Measurements from ENCODE around the gene RRAD. TPM values are rescaled to one million over a fixed set of nuclear protein-coding genes. Genes with fewer than 3 reads are reported as not detected.

RRAD gene
- total RNA-seq, 2 donors from 2014 or later = 8.3 TPM; not detected in 1

DNA sequence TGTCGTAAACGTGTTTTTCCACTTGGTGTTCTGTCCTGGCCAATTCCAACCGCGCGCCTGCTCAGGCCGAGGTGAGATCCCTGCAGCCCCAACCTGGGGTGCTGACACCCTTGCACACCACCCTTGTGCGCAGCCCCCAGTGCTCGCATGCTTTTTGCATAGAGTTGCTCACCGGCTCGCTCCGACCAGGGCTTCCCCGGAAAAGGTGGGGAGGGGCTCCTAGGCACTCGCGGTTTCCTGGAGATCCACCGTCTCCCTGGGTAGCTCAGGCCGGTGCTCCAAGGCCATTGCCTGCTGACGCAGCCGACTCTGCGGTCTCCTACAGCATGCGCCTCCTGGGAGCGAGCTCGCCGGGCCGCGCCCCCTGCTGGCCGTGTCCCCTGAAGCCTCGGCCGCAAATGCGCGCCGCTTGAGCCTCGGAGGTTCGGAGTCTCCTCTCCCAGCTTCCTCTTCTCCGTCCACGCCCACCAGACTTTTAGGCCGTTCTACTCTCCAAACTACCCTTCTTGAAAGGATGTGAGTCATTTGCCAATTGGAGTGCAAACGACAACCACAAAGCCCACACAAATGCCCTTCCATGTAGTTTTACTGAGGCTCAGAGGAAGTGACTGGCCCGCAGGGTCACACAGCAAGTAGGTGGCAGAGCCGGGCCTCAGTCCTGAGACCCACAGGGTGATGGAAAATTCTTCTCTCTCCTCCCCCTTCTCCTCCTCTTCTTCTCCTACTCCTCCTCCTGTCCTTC, 52.2 kb downstream of the RRAD start:
- peak; percentile 96 for ATAC-seq
- 3 to 9% methylated on average over 15 to 39 of the region's 39 CpGs for WGBS, 2 donors
- Histone ChIP-seq H3K4me3 (peak overlapping the region in 1 of 2 donors; percentile 19), H3K4me1 (peaks cover 16% of the 10 kb centered on the region), H3K27me3 (no peaks in the 10 kb centered on the region), H3K27ac (peak overlapping the region; percentile 12 to 75 (median 58)), H3K36me3 (replicated peaks in 1 of 2; ENCODE audit: insufficient read depth in 1 of 2, low read depth in 2 of 2) (no peaks in the 10 kb centered on the region), H3K9me3 (no peaks in the 10 kb centered on the region)
- TF ChIP-seq, protein P1, sequence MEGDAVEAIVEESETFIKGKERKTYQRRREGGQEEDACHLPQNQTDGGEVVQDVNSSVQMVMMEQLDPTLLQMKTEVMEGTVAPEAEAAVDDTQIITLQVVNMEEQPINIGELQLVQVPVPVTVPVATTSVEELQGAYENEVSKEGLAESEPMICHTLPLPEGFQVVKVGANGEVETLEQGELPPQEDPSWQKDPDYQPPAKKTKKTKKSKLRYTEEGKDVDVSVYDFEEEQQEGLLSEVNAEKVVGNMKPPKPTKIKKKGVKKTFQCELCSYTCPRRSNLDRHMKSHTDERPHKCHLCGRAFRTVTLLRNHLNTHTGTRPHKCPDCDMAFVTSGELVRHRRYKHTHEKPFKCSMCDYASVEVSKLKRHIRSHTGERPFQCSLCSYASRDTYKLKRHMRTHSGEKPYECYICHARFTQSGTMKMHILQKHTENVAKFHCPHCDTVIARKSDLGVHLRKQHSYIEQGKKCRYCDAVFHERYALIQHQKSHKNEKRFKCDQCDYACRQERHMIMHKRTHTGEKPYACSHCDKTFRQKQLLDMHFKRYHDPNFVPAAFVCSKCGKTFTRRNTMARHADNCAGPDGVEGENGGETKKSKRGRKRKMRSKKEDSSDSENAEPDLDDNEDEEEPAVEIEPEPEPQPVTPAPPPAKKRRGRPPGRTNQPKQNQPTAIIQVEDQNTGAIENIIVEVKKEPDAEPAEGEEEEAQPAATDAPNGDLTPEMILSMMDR (IDR thresholded peaks at IDR 0.05) = peak; percentile 89 to 95 (median 93)
- TF ChIP-seq POLR2A (IDR thresholded peaks at IDR 0.05) = peak in 2 of 3 donors; percentile 36 to 52
- intact Hi-C loops (cut with DNase I) = no loop called here
- DNase-seq = peak; percentile 92 to 94 (median 94)

- DNase-seq (no peak), ATAC-seq (no peak)
- no peaks in the 10 kb centered on the region for H3K27me3 ChIP-seq
- no peak overlapping the region for H3K4me3 ChIP-seq
- no peaks in the 10 kb centered on the region for H3K9me3 ChIP-seq
- intact Hi-C loops (cut with DNase I) = no loop called here
- peak overlapping the region in 3 of 4 donors; percentile 50 to 75 (median 67) for H3K27ac ChIP-seq
- WGBS, 2 donors = 29 to 39% methylated on average over 4 of the region's 4 CpGs
- H3K4me1 ChIP-seq = peaks cover 11% of the 10 kb centered on the region
- no peak for TF ChIP-seq POLR2A (IDR thresholded peaks at IDR 0.05)
- TF ChIP-seq, protein P1 (IDR thresholded peaks at IDR 0.05) = no peak
- H3K36me3 ChIP-seq (replicated peaks in 1 of 2; ENCODE audit: insufficient read depth in 1 of 2, low read depth in 2 of 2) = no peaks in the 10 kb centered on the region
These were observed 52.8 kb downstream of the RRAD start for GRCh38 chr16:66872559-66872942.

- H3K4me3 ChIP-seq = no peak overlapping the region
- DNase-seq (no peak), ATAC-seq (no peak)
- H3K9me3 ChIP-seq = no peaks in the 10 kb centered on the region
- TF ChIP-seq POLR2A (IDR thresholded peaks at IDR 0.05) = no peak
- TF ChIP-seq, protein P1 (IDR thresholded peaks at IDR 0.05) = no peak
- 57 to 75% methylated on average over 3 of the region's 3 CpGs for WGBS, 2 donors
- H3K4me1 ChIP-seq = peaks cover 10% of the 10 kb centered on the region
- no peaks in the 10 kb centered on the region for H3K36me3 ChIP-seq (replicated peaks in 1 of 2; ENCODE audit: insufficient read depth in 1 of 2, low read depth in 2 of 2)
- no peak overlapping the region for H3K27ac ChIP-seq
- intact Hi-C loops (cut with DNase I) = no loop called here
- no peaks in the 10 kb centered on the region for H3K27me3 ChIP-seq
These were observed 53.5 kb downstream of the RRAD start for GRCh38 chr16:66871840-66872239.

Other genes starting within 250 kb of the RRAD start
- 10 to 100 TPM; 35.9 to 36.6 TPM for gene CMTM4, start 228.8 kb downstream of the RRAD start, total RNA-seq
- 100 to 1,000 TPM in 1 of 2 donors, 10 to 100 TPM in 1; 87.3 to 109 TPM for gene DYNC1LI2, start 173.9 kb downstream of the RRAD start, total RNA-seq
- gene TERB1, start 124.0 kb downstream of the RRAD start, total RNA-seq = not detected
- 10 to 100 TPM; 25.7 to 34.6 TPM for gene NAE1, start 94.6 kb downstream of the RRAD start, total RNA-seq
- gene CA7, start 81.1 kb downstream of the RRAD start, total RNA-seq = not detected
- gene PDP2, start 45.0 kb downstream of the RRAD start, total RNA-seq = 1 to 10 TPM; 4.4 to 6.9 TPM
- gene CDH16, start 6.7 kb downstream of the RRAD start, total RNA-seq = not detected
- gene CIAO2B, start 8.9 kb upstream of the RRAD start, total RNA-seq = 10 to 100 TPM in 1 of 2 donors, 1 to 10 TPM in 1; 7.6 to 15.3 TPM
- 10 to 100 TPM; 24.9 to 29.3 TPM for gene CES2, start 10.0 kb upstream of the RRAD start, total RNA-seq
- gene CES3, start 35.7 kb upstream of the RRAD start, total RNA-seq = 1 to 10 TPM; 5.2 to 5.6 TPM
- gene CES4A, start 63.1 kb upstream of the RRAD start, total RNA-seq = 10 to 100 TPM; 10.9 to 16.5 TPM
- gene CBFB, start 103.6 kb upstream of the RRAD start, total RNA-seq = 10 to 100 TPM; 28.0 to 41.9 TPM
- gene PHAF1, start 184.4 kb upstream of the RRAD start, total RNA-seq = 10 to 100 TPM in 1 of 2 donors, 1 to 10 TPM in 1; 7.8 to 18.5 TPM
- gene B3GNT9, start 225.5 kb upstream of the RRAD start, total RNA-seq = 1 to 10 TPM; 8.3 to 9.9 TPM
- 10 to 100 TPM; 25.7 to 25.9 TPM for gene TRADD, start 234.4 kb upstream of the RRAD start, total RNA-seq
- gene FBXL8, start 234.4 kb upstream of the RRAD start, total RNA-seq = 100 to 1,000 TPM in 1 of 2 donors, 10 to 100 TPM in 1; 73.9 to 104 TPM
- gene HSF4, start 239.2 kb upstream of the RRAD start, total RNA-seq = 100 to 1,000 TPM in 1 of 2 donors, 10 to 100 TPM in 1; 76.8 to 352 TPM
- gene NOL3, start 245.0 kb upstream of the RRAD start, total RNA-seq = 10 to 100 TPM; 51.1 to 78.8 TPM

All from body of pancreas (tissue), 4 donors.